Esophagus muscularis mucosa (tissue), 4 donors: ENCODE data around the gene MRPL18.
"Not testable (repeated sequence)": the region's sequence is repeated elsewhere in the genome, so short reads cannot be mapped to it uniquely, and the experiment has no call there.

Experiments
- CTCF ChIP-seq, 3 experiments: fragments of 200-600 bp in 2 of 3; fragments of 450-650 bp in 1 of 3; sonication (generic) in 2 of 3; IDR thresholded peaks; one replicate each; pipeline ENCODE4 v1.5.1; 2017 to 2019; ENCODE audit warnings: antibody characterized with exemption in 3 of 3, mild to moderate bottlenecking in 2 of 3, moderate library complexity in 1 of 3
- EP300 ChIP-seq: sonication (generic); formaldehyde crosslinking; IDR thresholded peaks from one replicate; pipeline ENCODE4 v1.6.1; 2017; ENCODE audit warnings: antibody characterized with exemption
- POLR2A ChIP-seq: fragments of 450-650 bp; IDR thresholded peaks from one replicate; pipeline ENCODE4 v1.6.1; 2017; ENCODE audit warnings: antibody characterized with exemption, moderate library complexity, mild to moderate bottlenecking, low read depth
- POLR2AphosphoS5 ChIP-seq, 2 donors: sonication (generic); formaldehyde crosslinking; IDR thresholded peaks; one replicate each; pipeline ENCODE4 v1.6.1; 2017; ENCODE audit warnings: antibody characterized with exemption in 2 of 2

- TF ChIP-seq CTCF (IDR thresholded peaks at IDR 0.05); POLR2A; POLR2AphosphoS5 (IDR thresholded peaks at IDR 0.05); EP300: not testable (repeated sequence)
Measured at GRCh38 chr6:159794976-159795375, 4.7 kb downstream of the MRPL18 start.
